Esophagus mucosa (tissue), 1 donor: Measurements from ENCODE around the gene NAT8L. TPM values are rescaled to one million over a fixed set of nuclear protein-coding genes. Genes with fewer than 3 reads are reported as not detected.

Source experiments
- ATAC-seq: fragments of 200-7000 bp; cut with Tn5 transposase; one replicate; pipeline ENCODE4 v1.9.1; 2020
- total RNA-seq: library from RNA; stranded (reverse); gene quantifications from one replicate; pipeline ENCODE4 v1.2.4, GENCODE V29; 2023
- donor health status: DM: yes; HTN: yes; CAD: no.

The NAT8L gene
- total RNA-seq, 1 donor from 2014 or later = 0.04 TPM

DNA sequence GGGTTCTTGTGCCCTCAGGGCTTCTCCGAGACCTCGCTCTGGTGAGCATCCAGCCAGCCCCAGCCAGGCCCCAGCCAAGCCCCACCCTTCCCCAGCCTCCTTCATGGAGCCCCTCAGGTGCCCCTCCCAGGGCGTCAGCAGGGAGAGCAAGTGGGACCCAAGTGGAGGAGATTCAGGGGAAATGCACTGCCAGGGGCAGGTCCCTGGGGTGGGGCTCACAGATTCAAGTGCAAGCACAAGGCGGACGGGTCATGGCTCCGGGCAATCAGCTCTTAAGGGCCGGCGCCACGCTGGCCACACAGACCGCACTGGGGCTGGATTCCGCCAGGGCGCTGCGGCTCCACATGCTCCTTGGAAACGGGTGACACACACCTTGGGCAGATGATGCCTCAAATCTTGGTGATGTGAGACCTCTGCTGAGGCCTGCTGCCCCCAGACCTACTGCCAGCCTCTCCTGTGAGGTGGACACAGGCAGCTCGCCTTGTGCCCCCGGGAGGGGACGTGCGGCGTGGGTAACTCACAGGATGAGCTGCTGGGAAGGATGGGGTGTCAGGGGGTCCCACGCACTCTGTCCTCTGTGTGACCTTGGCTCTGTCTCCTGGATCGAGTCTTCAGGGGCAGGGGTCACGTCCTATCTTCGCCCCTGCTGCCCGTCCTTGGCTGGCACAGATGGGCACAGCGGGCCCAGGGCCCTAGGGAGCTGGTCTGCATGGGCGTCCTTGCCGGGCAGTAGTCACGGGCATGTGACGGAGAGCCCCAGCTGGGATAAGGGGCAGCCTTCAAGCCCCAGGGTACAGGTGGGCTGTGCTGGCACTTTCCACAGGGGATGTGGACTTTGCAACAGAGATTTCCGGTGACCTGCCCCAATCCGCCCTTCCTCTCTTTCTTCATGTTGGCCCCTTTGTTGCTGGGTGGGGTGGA is 17.1 kb downstream of the NAT8L start:
- ATAC-seq = no peak

DNA sequence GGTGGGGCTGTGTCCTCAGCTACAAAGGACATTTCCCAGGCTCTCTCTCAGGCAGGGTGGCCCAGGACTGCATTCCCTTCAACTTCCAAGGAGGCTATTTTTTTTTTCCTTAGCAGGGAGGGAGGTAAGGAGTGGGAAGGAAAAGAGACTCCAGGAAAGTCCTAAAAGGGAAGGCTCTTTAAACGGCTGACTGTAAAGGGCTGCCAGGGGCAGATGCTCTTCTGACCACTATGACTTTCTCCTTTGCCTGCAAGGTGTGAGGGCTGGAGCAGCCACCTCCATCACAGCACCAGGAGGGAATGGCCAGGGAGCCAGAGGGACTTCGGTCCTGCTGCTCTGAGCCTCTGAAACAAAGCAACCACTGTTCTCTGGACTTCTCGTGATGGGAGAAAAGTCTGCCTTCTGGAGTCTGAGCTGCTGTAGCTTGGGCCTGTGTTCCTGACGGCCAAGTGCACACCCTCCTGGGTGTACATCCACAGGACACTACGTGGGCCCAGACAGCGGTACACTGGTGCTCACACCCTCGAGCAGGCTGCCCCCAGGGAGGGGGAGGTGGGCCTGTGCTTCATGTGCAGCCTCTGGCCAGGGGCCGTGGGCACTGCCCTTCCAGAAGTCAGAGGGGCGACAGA is 17.9 kb downstream of the NAT8L start:
- no peak for ATAC-seq

DNA sequence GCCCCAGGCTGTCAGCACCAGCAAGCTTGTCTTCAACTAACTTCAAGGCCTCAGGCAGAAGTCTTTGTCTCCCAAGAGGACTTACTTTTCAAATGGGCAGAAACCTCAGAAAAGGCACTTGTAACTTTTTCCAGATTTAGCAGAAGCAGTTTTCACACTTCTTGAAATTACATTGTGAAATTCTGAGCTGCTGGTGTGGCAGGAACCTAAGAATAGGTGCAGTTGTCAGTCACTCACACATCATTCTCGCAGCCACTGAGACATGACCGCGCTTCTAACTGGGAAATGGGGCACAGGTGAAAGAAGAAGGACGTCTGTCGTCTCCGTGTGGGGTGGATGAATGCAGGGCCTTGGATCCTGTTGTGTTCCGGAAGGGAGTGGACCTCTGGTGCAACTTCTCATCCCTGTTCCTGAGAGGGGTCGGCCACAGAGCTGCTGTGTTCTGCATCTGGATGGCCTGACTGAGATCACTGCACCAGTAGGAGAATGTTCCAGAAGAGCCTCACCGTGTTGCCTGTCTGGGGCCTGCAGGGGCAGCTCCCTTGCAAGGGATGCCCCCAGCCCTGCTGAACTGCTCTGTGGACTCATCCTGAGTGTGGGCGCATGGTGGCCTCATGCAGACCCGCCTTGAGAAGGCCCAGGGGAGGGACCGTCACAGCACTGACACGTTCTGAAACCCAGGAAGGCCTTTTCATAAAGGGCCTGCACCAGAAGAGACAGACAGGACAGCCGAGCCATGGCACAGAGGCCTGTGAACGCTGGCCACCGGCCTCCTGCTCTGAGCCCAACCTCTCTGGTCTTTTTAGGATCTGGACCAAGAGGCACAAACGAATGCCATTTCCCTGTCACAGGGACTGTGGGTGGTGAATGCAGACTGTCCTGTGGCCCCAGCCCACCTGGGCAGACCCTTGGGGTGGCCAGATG is 18.7 kb downstream of the NAT8L start:
- ATAC-seq = no peak

DNA sequence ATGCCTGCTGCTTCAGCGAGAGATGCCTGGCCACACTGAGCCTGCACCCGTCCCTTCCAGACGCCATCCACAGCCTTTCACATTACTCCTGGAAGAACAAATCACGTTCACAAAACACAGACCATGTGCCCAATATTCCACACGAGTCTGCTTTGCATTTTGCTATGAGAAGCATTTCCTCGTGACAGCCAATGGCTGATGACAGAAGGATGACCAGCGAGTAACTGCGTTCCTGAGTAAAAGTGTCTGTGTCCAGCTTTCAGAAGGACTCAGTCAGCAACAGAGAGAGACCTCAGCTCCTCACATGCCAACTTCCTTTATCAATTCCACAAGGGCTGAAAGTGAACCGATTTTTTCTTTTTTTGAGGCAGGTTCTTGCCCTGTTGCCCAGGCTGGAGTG is 19.5 kb downstream of the NAT8L start:
- ATAC-seq = no peak

DNA sequence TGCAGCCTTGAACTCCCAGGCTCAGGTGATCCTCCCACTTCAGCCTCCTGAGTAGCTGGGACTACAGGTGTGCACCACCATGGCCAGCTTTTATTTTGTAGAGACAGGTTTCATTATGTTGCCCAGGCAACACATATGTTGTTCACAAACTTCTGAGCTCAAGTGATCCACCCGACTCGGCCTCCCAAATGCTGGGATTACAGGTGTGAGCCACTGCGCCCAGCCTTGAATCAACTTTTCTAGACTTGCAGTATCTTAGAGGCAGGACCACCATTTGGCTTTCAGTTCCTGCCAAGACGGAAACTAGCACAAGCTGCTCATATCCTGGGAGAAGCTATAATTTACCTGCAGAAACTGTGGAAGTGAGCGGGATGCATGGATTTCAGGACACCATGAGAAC is 19.9 kb downstream of the NAT8L start:
- ATAC-seq = no peak

DNA sequence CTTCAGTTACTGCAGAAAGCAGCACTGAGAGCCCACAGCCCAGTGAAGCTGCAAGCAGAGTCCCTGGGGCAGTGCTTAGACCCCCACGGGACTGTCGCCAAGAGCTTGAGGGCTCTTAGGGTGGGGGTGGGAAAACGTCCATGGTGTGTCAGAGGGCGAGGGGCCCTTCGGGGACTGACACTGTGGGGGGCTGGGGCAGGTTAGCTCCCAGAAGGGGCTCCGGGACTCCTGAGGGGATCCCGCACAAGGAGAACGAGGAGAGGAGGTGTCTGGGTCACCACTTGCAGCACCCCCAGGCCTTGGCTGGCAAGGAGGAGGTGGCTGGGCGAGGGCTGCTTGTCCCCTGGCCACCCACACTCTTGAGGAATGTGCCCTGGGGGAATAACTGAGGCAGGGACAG is 20.8 kb downstream of the NAT8L start:
- no peak for ATAC-seq

DNA sequence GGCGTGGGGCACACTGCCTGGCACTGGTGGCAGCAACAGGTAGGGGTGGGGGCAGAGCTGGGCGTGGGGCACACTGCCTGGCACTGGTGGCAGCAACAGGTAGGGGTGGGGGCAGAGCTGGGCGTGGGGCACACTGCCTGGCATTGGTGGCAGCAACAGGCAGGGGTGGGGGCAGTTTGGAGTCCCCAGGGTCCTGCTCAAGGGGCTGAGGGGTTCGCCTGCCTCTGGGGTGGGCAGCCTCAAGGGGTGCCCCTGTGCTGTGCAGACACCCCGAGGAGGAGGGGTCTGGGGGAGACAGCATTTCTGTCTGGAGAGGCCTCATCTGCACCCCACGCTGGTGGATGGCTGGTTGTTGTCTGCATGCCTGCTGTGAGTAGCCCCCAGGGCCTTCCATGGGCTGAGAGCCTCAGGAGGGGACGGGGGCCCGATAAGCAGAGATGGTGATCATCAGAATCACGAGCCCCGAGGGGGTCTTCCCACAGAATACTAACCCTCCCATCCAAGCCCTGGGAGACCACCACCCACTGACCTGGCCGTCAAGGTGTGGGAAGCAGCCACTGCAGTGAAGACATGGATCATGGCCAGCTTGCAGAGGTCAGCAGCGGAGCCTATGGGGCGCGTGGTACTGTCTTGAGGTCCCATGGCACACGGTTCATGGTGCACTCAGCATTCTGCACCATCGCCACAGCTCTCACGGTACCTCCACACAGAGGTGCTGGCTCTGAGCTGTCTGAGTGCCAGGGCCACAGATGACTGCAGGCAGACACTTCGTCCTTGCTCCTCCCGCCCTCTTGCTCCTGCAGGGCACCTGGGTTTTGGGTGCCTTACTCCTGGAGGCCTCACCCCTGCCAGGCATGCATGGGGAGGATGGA is 21.5 kb downstream of the NAT8L start:
- ATAC-seq = no peak

DNA sequence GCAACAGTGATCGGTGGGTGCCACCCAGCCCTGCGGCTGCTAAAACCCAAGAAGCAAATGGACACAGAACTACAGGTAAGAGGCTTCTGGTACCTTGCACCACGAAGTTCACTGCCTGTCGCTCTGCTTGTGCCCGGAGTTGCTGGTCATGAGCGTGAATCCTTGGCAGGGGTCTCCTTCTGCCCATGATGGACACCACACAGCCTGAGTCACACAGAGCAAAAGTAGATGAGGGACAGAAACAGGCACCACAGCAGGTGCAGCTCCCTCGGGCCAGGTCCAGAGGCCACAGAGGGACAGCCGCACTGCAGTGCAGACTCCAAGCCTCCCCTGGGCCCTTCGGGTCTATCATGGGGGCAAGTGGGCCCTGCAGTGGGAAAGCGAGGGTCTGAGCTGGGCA is 22.4 kb downstream of the NAT8L start:
- ATAC-seq = no peak

DNA sequence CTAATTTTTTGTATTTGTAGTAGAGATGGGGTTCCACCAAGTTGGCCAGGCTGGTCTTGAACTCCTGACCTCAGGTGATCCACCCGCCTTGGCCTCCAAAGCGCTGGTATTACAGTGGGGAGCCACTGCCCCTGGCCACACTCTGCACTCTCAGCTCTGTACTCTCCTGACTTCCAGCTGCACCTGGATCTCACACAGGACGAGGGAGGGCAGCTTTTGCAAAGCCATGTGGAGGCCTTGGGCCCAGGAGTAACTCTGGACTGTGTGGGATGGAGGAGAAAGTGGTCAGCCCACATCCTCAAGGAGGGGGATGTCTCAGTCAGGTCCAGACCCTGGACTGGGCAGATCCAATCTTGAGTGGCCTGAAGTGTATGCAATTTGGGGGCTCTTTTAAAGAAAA is 23.0 kb downstream of the NAT8L start:
- no peak for ATAC-seq

DNA sequence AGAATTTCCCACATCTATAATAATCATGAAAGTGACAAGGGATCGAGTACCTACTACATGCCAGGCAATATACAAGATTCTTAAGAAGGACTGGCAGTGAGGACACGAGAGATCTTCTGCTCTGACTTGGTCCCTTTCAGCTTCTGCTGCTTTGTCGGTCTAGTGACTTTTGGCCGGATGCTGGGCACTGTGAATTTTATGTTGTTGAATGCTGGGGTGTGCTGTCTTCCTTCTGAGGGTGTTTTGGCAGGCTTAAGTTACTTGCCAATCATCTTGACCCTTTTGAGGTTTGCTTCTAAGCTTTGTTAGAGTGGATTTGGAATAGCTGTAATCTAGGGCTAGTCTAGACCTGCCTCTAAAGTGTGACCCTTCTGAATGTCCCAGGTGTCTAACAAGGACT is 23.5 kb downstream of the NAT8L start:
- ATAC-seq = no peak

DNA sequence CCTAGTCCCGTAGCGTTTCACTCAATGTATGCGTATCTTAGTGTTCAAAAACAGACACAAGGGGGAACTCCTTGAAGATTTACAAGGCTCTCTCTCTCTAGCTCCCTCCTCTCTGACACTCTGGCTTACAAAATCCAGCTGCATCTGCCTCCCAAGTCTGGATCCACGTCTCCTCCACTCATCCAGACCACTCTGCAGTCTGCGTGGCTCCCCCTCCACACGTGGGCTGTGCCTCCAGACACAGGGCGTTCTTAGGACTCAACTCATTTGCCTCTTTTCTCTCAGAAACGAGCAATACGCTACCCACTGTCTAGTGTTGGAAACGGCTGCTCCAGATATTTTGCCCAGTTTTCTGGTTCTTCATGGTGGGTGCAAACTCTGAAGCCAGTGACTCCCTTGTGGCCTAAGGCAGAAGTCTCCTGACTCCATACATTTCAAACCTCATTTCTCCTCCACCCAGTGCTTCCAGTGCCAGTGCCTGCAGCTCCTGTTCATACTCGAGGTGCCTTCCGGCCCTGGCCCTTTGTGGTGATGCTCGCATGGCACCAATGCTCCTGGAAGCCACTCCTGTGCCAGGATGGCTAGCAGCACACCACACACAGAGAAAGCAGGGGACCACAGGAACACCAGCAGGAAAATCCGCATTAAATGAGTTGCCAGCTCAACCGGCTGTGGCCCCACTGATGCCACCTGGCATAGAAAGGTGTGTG is 24.1 kb downstream of the NAT8L start:
- no peak for ATAC-seq

DNA sequence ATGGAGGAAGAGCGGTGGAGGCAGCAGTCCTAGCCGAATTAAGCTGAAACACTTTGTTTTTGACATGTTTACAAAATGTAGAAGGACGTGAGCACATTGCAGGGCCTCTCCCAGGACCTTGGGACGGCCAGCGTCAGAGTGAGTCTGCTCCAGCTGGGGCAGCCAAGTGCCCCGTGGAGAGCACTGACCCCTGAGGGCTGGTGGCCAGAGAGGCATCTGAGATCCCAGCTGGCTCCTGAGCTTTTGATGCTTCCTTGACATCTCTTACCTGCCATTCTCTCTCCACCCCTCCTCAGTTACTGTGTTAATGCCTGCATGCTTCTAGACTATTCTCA is 24.7 kb downstream of the NAT8L start:
- ATAC-seq = no peak

DNA sequence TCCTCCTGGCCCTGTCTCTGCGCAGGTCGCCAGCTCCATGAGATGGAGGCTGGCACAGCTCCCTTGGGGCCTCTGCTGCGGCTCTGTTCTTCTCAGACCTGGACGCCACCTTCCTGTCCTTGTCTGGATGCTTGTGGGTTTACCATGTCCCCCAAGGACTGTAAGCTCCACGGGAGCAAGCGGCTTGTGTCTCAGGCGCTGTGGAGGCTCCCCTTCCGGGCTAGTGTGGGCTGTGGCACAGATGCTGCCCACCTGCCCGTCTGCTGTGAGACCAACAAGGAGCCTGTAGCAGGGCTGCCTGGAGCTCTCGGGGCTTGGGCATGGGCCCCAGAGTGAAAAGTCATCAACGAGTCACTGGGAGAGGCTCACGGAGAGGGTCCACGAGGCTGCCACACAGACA is 25.2 kb downstream of the NAT8L start:
- no peak for ATAC-seq

DNA sequence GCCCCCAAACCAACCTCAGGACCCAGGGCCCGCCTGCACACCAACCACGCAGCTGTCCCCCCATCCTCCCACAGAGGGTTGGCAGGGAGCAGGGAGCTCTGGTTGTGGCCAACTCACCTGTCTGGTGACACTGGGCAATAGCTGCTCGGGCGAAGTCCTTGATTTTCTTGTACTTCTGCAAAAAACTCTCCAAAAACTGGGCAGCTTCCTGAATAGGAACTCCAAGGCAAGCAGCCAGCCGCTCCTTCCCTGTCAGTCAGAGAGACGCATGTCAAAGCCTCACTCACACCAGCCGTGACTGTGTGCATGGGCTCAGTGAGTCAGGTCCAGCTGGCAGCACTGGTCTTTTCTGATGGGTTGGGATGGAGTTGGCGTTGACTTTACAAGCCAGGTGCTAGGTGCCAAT is 26.4 kb downstream of the NAT8L start:
- ATAC-seq = peak; percentile 63

DNA sequence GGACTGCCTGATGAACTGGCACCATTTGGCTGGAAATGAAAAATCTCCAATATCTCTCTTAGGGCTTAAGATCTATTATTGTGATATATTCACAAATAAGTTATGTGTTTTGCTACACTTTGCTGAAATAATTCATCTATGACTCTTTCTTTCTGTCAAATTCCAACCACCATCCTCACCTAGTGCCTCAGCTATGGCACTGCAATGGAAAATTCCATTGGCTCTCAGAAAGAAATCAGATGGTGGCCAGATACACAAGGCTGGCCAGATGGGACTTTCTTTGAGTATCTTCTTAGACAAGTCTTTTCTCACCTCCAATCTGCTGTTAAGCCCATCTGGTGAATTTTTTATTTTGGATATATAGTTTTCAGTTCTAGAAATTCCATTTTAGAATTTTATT is 28.0 kb downstream of the NAT8L start:
- ATAC-seq = no peak

DNA sequence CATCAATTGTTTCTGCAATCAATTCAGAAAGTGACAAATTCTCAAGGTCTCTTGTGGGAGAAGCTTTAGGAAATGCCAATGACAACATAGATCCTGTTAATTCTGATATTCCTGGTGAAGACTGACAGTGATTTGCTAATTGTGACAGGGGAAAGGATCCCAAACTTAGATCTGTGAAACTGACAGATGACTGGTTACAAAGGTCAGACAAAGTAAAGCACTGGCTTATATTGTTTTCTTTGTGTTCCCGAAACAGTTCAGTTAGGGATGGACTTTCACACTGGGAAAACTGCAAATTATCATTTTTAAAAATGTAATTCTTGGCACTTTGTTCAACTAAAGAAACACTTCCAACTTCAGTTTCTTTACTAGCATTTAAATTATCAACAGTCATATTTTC is 30.1 kb downstream of the NAT8L start:
- ATAC-seq = no peak

DNA sequence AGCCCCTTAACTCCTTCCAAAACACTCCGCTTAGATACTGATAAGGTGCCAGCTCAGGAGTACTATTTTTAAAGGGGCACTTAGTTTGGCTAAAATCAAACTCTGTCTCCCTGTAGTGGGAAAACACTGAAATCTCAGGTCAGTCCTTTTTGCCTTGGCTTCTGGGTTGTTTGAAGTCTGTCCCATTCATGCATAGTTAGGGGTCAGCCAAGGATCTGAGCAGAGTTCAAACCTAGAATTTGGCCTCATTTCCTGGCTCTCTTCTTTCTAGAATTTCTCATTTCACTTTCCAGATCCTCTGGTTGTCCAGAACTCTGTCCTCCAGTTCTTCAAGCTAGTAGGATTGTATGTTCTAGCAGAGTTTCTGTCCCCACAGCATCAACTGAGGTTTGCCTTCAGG is 31.5 kb downstream of the NAT8L start:
- ATAC-seq = no peak

DNA sequence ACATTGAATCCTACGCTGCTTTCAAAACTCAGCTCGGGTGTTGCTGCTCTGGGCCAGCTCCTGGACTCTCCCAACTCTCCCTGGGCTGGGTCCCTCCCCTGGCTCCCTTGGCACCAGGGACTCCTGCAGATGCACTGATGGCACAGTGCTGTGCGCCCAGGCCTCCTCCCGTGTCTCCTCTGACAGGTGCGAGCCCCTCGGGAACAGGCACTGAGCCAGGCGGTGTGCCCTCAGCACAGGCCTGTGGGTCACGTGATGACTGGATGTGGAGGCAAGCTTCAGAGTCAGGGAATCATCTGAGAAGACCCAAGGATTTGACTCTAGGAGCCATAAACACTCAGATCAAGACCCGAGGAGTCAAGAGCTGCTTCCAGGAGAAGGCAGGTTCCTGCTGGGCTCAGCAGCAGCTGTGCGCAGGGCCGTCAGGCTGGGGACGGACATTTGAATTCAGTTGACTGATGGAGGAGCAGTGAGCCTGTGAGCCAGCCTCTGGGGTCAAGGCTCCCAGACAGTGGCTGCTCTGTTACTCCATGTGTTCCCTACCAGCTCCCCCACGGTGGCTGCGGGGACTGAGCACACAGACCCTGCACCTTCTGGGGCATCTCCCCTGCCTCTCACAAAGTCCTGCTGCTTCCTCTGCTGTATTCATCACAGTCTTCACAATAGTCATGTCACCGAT is 33.0 kb downstream of the NAT8L start:
- ATAC-seq = no peak

DNA sequence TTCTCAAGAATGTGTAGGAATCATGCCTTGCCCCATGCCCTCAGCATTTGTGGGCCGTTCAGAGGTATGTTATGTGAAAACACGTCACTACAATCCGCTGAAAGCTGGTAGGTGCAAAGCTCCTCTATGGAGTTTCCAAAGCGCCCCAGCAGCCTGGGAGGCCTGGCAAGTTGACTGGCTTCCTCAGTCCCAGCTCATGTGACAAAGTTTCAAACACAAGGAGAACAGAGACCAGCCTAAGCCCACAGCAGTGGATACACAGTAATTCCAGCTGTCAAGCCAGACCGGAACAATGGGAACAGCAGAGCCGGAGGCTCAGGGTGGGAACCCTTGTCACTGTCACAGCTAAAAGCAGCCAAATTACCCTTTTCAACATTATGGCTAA is 33.5 kb downstream of the NAT8L start:
- no peak for ATAC-seq

DNA sequence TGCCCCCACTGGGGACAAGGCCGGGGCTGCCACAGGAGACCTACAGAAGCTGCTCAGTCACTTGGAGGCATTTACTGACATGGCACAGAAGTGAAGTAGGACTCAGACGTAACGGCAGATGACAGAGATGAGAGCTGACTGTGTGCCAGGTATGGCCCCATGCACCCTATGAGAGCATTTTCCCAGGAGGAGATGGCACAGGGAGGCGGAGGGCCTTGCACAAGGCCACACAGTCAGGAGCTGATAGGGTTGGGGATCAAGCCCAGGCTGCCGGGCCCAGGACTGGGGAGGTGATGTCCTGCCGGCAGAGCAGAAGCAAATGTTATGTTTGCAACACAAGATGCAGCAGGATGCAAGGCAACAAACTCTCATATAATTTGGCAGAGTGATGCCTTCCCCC is 34.1 kb downstream of the NAT8L start:
- no peak for ATAC-seq

DNA sequence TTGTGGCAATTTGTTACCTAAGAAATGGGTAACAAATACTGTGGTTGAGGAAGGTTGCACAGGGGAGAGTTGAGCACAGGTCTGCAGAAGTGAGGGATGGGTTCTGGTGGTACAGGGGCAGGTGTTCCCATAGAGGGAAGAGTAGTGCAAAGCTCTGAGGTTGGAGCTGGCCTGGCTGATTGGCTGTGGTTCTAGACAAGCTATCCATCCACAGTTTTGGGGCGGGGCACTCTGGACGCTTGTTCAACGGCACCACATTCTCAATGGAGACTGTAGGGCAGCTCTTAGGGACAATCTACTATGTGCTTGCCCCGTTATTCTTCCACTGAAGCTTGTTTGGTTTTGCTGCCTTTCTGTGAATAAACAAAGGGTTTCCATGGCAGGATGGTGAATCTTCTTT is 35.4 kb downstream of the NAT8L start:
- no peak for ATAC-seq
